ENCODE results near the gene ARHGDIA. TPM values are rescaled to one million over a fixed set of nuclear protein-coding genes. Genes with fewer than 3 reads are reported as not detected.

ARHGDIA gene
- total RNA-seq, 1 experiment from 2014 or later = 185 TPM

- 0 out of 2 replicates have a peak, but pooled peaks cover 2% of the 10 kb centered on the region for H3K36me3 ChIP-seq
- no peaks in the 10 kb centered on the region for H3K9me3 ChIP-seq
- H3K4me3 ChIP-seq = no peak overlapping the region
- DNase-seq = no peak
- H3K27me3 ChIP-seq = no peaks in the 10 kb centered on the region
Observed at GRCh38 chr17:81828656-81829055, 42.5 kb downstream of the ARHGDIA start.

DNA sequence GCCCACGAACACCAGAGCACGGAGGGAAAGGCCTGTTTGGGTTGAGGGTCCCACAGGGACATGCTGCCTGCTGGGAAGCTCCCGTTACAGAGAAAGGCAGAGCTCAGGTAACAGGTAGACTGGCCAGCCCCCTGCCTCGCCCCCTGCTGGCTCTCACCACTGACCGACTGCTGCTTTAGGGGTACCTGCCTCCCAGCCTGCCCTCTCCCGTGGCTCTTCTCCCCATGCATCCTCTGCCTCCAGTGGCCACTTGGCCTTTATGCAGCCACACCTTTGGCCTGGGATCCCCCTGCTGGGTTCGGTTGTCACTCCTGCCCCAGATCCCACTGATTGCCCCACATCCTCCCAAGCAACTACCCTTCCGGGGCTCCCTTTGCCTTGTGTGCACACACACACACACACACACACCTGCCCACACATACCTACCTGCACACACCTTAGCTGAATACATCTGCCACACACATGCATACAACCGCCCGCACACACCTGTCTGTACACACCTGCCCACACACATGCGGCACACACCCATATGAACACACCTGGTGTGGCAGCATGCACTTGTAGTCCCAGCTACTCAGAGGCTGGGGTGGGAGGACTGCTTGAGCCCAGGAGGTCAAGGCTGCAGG is 45.2 kb downstream of the ARHGDIA start:
- H3K9me3 ChIP-seq = no peaks in the 10 kb centered on the region
- H3K4me3 ChIP-seq = no peak overlapping the region
- no peaks in the 10 kb centered on the region for H3K36me3 ChIP-seq
- DNase-seq = no peak
- no peaks in the 10 kb centered on the region for H3K27me3 ChIP-seq

DNA sequence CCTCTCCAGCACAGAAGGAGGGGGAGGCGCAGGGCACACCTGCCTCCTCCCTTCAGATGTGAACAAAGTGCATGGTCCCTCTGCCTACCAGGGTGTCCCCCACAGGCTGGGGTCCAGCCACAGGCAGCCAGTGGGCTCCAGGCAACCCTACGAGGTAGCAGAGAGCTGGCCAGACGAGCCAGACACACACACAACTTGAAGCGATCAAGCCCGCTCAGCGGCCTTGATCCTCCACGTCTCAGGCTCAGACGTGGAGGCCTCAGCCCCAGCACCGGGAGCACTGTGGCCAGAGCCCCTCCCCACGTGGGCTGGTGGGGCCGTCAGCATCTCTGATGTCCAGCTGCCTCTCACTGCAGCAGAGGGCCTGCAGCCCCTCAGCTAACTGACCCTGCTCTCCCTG is 46.5 kb downstream of the ARHGDIA start:
- Histone ChIP-seq H3K27me3 (no peaks in the 10 kb centered on the region), H3K9me3 (no peaks in the 10 kb centered on the region)

GRCh38 chr17:81823820-81824550 is 47.2 kb downstream of the ARHGDIA start:
- H3K27me3 ChIP-seq = no peaks in the 10 kb centered on the region
- H3K36me3 ChIP-seq = no peaks in the 10 kb centered on the region
- no peaks in the 10 kb centered on the region for H3K9me3 ChIP-seq
- no peak overlapping the region for H3K4me3 ChIP-seq
- DNase-seq = no peak

More for the DNA sequence above, 46.5 kb downstream of the ARHGDIA start:
- no peak for DNase-seq
- Histone ChIP-seq H3K36me3 (no peaks in the 10 kb centered on the region), H3K4me3 (no peak overlapping the region)

DNA sequence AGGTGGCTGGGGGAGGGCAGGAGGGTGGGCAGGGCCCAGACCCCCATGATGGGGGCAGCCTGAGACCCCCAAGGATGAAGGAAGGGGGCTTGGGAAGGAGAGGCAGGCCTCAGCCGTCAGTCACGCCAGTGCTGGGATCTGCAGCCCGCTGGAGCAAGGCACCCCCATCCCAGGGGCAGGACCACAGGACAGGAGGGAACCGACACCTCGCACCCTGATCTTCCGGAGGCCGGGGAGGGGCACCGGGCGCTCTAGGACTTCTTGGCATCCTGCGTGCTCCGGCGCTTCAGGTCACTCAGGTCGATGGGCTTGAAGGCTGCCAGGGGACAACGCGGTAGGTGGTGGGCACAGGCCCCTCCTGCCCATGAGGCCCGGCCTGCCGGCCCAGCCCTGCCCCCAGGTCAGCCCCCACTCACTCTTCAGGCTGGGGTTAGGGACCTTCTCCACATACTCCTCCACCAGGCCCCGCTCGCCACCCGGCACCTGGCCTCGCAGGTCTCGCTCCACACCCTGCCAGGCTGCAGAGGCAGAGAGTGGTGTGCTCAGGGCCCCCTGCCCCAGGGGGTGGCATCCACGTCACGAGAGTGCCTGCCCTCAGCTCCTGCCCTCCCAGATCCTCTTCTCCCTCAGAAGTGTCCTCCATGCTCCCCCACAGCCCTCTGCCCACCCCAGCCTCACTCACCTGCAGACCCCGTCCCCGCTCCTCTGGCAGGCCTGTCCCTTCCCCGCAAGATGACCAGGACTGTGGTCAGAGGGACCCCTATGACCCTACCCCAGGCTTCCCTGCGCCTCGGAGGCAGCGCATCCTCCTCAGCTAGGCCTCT is 47.9 kb downstream of the ARHGDIA start:
- Histone ChIP-seq H3K9me3 (no peaks in the 10 kb centered on the region), H3K36me3 (no peaks in the 10 kb centered on the region), H3K4me3 (no peak overlapping the region), H3K27me3 (no peaks in the 10 kb centered on the region)
- no peak for DNase-seq

DNA sequence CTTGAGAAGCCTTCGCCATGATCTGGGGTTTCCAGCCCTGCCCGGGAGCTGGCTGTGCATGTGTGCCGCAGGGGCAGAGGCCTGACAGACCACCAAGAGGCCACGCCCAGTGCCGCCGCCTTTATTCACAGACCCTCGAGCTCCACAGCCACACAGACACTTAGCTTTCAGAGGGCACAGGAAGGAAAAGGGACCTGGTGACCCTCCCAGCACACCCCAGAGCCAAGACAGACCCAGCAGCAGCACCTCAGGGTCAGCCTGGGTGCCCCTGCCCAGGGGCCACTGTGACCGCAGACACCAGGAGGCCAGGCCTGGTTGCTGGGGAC is 48.9 kb downstream of the ARHGDIA start:
- H3K36me3 ChIP-seq = no peaks in the 10 kb centered on the region

GRCh38 chr17:81821603-81822311 is 49.4 kb downstream of the ARHGDIA start:
- no peak overlapping the region for H3K4me3 ChIP-seq
- DNase-seq = peak; percentile 73

More for the DNA sequence above, 48.9 kb downstream of the ARHGDIA start:
- H3K27me3 ChIP-seq = no peaks in the 10 kb centered on the region
- H3K9me3 ChIP-seq = no peaks in the 10 kb centered on the region
- H3K4me3 ChIP-seq = no peak overlapping the region
- no peak for DNase-seq

GRCh38 chr17:81821147-81821546 is 50.0 kb downstream of the ARHGDIA start:
- Histone ChIP-seq H3K9me3 (no peaks in the 10 kb centered on the region), H3K4me3 (no peak overlapping the region), H3K27me3 (no peaks in the 10 kb centered on the region), H3K36me3 (no peaks in the 10 kb centered on the region)
- no peak for DNase-seq

More at GRCh38 chr17:81821603-81822311, 49.4 kb downstream of the ARHGDIA start:
- Histone ChIP-seq H3K9me3 (no peaks in the 10 kb centered on the region), H3K27me3 (no peaks in the 10 kb centered on the region), H3K36me3 (no peaks in the 10 kb centered on the region)

- Histone ChIP-seq H3K9me3 (no peaks in the 10 kb centered on the region), H3K36me3 (no peaks in the 10 kb centered on the region), H3K4me3 (no peak overlapping the region), H3K27me3 (no peaks in the 10 kb centered on the region)
- DNase-seq = no peak
Observed at GRCh38 chr17:81819708-81820107, 51.4 kb downstream of the ARHGDIA start.

GRCh38 chr17:81817758-81818147 is 53.4 kb downstream of the ARHGDIA start:
- Histone ChIP-seq H3K4me3 (no peak overlapping the region), H3K9me3 (no peaks in the 10 kb centered on the region), H3K27me3 (no peaks in the 10 kb centered on the region), H3K36me3 (no peaks in the 10 kb centered on the region)
- DNase-seq = no peak

Other genes with a start within 250 kb of the ARHGDIA start
- 109 and 157 TPM in 2 replicates for gene NPLOC4, start 234.2 kb downstream of the ARHGDIA start, total RNA-seq (2014; rRNA removed; shearing (Covaris generic); ENCODE audit: low replicate concordance)
- 2.6 and 3.7 TPM in 2 replicates for gene TSPAN10, start 234.1 kb downstream of the ARHGDIA start, total RNA-seq (2014; rRNA removed; shearing (Covaris generic); ENCODE audit: low replicate concordance)
- not detected in 2 replicates for gene PDE6G, start 214.8 kb downstream of the ARHGDIA start, total RNA-seq (2014; rRNA removed; shearing (Covaris generic); ENCODE audit: low replicate concordance)
- 61.1 and 64.7 TPM in 2 replicates for gene OXLD1, start 204.7 kb downstream of the ARHGDIA start, total RNA-seq (2014; rRNA removed; shearing (Covaris generic); ENCODE audit: low replicate concordance)
- 55.2 and 133 TPM in 2 replicates for gene CCDC137, start 204.6 kb downstream of the ARHGDIA start, total RNA-seq (2014; rRNA removed; shearing (Covaris generic); ENCODE audit: low replicate concordance)
- 35.0 and 47.8 TPM in 2 replicates for gene ARL16, start 187.5 kb downstream of the ARHGDIA start, total RNA-seq (2014; rRNA removed; shearing (Covaris generic); ENCODE audit: low replicate concordance)
- 102 and 116 TPM in 2 replicates for gene HGS, start 187.3 kb downstream of the ARHGDIA start, total RNA-seq (2014; rRNA removed; shearing (Covaris generic); ENCODE audit: low replicate concordance)
- gene MRPL12, start 168.0 kb downstream of the ARHGDIA start, total RNA-seq (2014; rRNA removed; shearing (Covaris generic); ENCODE audit: low replicate concordance) = 146 and 225 TPM in 2 replicates
- gene SLC25A10, start 159.1 kb downstream of the ARHGDIA start, total RNA-seq (2014; rRNA removed; shearing (Covaris generic); ENCODE audit: low replicate concordance) = 51.4 and 77.6 TPM in 2 replicates
- not detected in 2 replicates for gene GCGR, start 67.2 kb downstream of the ARHGDIA start, total RNA-seq (2014; rRNA removed; shearing (Covaris generic); ENCODE audit: low replicate concordance)
- gene MCRIP1, start 38.0 kb downstream of the ARHGDIA start, total RNA-seq (2014; rRNA removed; shearing (Covaris generic); ENCODE audit: low replicate concordance) = 73.2 and 83.7 TPM in 2 replicates
- gene PPP1R27, start 36.3 kb downstream of the ARHGDIA start, total RNA-seq (2014; rRNA removed; shearing (Covaris generic); ENCODE audit: low replicate concordance) = not detected in 2 replicates
- 531 and 798 TPM in 2 replicates for gene P4HB, start 10.8 kb downstream of the ARHGDIA start, total RNA-seq (2014; rRNA removed; shearing (Covaris generic); ENCODE audit: low replicate concordance)
- 313 and 425 TPM in 2 replicates for gene ALYREF, start 20.2 kb upstream of the ARHGDIA start, total RNA-seq (2014; rRNA removed; shearing (Covaris generic); ENCODE audit: low replicate concordance)
- 161 and 303 TPM in 2 replicates for gene ANAPC11, start 20.4 kb upstream of the ARHGDIA start, total RNA-seq (2014; rRNA removed; shearing (Covaris generic); ENCODE audit: low replicate concordance)
- 1.3 and 2.5 TPM in 2 replicates for gene NPB, start 30.9 kb upstream of the ARHGDIA start, total RNA-seq (2014; rRNA removed; shearing (Covaris generic); ENCODE audit: low replicate concordance)
- gene PCYT2, start 40.1 kb upstream of the ARHGDIA start, total RNA-seq (2014; rRNA removed; shearing (Covaris generic); ENCODE audit: low replicate concordance) = 24.6 and 47.0 TPM in 2 replicates
- gene SIRT7, start 46.8 kb upstream of the ARHGDIA start, total RNA-seq (2014; rRNA removed; shearing (Covaris generic); ENCODE audit: low replicate concordance) = 22.1 and 25.9 TPM in 2 replicates
- 11.8 and 14.9 TPM in 2 replicates for gene MAFG, start 56.4 kb upstream of the ARHGDIA start, total RNA-seq (2014; rRNA removed; shearing (Covaris generic); ENCODE audit: low replicate concordance)
- 253 and 283 TPM in 2 replicates for gene PYCR1, start 66.0 kb upstream of the ARHGDIA start, total RNA-seq (2014; rRNA removed; shearing (Covaris generic); ENCODE audit: low replicate concordance)
- gene MYADML2, start 75.9 kb upstream of the ARHGDIA start, total RNA-seq (2014; rRNA removed; shearing (Covaris generic); ENCODE audit: low replicate concordance) = not detected in 2 replicates
- 0.66 TPM in 1 of 2 replicates, not detected in the other for gene NOTUM, start 89.8 kb upstream of the ARHGDIA start, total RNA-seq (2014; rRNA removed; shearing (Covaris generic); ENCODE audit: low replicate concordance)
- 43.5 and 78.0 TPM in 2 replicates for gene ASPSCR1, start 106.3 kb upstream of the ARHGDIA start, total RNA-seq (2014; rRNA removed; shearing (Covaris generic); ENCODE audit: low replicate concordance)
- 106 and 181 TPM in 2 replicates for gene CENPX, start 151.5 kb upstream of the ARHGDIA start, total RNA-seq (2014; rRNA removed; shearing (Covaris generic); ENCODE audit: low replicate concordance)
- gene LRRC45, start 152.0 kb upstream of the ARHGDIA start, total RNA-seq (2014; rRNA removed; shearing (Covaris generic); ENCODE audit: low replicate concordance) = 31.7 and 33.0 TPM in 2 replicates
- 18.2 and 18.4 TPM in 2 replicates for gene RAC3, start 160.3 kb upstream of the ARHGDIA start, total RNA-seq (2014; rRNA removed; shearing (Covaris generic); ENCODE audit: low replicate concordance)
- 44.0 and 73.1 TPM in 2 replicates for gene DCXR, start 166.4 kb upstream of the ARHGDIA start, total RNA-seq (2014; rRNA removed; shearing (Covaris generic); ENCODE audit: low replicate concordance)
- 41.2 and 41.6 TPM in 2 replicates for gene RFNG, start 180.5 kb upstream of the ARHGDIA start, total RNA-seq (2014; rRNA removed; shearing (Covaris generic); ENCODE audit: low replicate concordance)
- gene GPS1, start 180.6 kb upstream of the ARHGDIA start, total RNA-seq (2014; rRNA removed; shearing (Covaris generic); ENCODE audit: low replicate concordance) = 103 and 181 TPM in 2 replicates
- 104 and 123 TPM in 2 replicates for gene DUS1L, start 194.5 kb upstream of the ARHGDIA start, total RNA-seq (2014; rRNA removed; shearing (Covaris generic); ENCODE audit: low replicate concordance)
- gene FASN, start 226.9 kb upstream of the ARHGDIA start, total RNA-seq (2014; rRNA removed; shearing (Covaris generic); ENCODE audit: low replicate concordance) = 112 and 125 TPM in 2 replicates